DMS 273 treated with DMSO at 0.1 percent for 48 hours (cell line): ENCODE measurements around the gene AHCYL2.
"Not testable (repeated sequence)": the region's sequence is repeated elsewhere in the genome, so short reads cannot be mapped to it uniquely, and the experiment has no call there.

Experiments used
- DNase-seq: peaks from one replicate; lab custom pipeline; 2025; lab: John Stamatoyannopoulos, UW

The AHCYL2 gene

GRCh38 chr7:129426482-129426881, 201.7 kb downstream of the AHCYL2 start:
- no peak for DNase-seq

- DNase-seq, result no peak
These were observed 202.8 kb downstream of the AHCYL2 start for GRCh38 chr7:129427526-129428045.

- no peak for DNase-seq
These were observed 207.2 kb downstream of the AHCYL2 start for GRCh38 chr7:129431911-129432643.

GRCh38 chr7:129433847-129434674, 209.2 kb downstream of the AHCYL2 start, which contains the start of gene STRIP2:
TSS of gene STRIP2 (plus strand) at chr7:129434432. CDS start at chr7:129434473, 41 bp downstream.
- DNase-seq, result peak; percentile 82

DNA sequence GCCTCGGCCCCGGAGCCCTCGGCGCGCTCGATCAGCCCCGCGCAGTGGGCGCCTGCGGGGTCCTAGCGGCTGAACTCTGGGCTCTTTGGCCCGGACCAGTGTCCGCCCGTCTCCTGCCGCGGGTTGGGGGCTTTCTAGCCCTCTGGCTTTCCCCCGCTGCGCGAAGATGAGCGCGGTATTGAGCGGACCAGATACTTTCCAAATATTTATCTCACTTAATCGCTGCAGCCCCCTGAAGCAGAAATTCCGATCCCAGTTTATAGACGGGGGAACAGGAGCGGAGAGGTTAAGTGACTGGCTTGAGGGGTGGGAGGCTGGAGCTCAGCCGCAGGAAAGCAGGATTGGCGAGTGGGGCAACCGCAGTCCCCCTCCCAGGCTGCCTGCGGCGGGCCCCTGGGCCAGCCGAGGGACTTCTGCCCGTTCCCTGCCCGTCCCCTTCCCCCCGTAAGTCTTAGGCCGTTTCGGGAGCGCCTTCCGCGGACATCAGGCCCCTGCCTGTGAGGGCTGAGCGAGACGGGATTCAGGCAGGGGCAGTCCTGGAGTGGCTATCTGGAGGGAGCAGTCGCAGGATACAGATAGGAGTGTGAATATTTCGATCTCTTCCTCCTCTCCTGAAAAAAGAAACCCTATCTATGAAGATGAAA, 210.0 kb downstream of the AHCYL2 start:
- DNase-seq, result no peak

DNA sequence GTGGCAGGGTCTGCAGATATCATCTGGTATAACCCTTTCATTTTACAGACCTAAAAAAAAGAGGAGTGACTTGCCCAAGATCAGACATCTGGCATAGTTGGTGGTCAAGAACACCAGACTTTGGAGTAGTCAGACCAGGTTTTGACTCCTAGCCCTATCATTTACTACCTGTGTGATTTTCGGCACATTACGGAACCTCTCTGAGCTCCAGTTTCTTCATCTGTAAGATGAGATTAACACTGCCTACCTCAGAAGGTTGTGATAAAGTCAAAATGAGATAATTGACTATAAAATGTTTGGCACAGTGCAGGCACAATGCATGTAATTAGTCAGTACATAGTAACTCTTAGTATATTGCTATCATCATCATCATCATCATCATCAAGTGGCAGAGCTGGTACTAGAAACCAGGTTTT, 210.6 kb downstream of the AHCYL2 start:
- DNase-seq, result no peak

- no peak for DNase-seq
These were observed 211.6 kb downstream of the AHCYL2 start for GRCh38 chr7:129436335-129436923.

DNA sequence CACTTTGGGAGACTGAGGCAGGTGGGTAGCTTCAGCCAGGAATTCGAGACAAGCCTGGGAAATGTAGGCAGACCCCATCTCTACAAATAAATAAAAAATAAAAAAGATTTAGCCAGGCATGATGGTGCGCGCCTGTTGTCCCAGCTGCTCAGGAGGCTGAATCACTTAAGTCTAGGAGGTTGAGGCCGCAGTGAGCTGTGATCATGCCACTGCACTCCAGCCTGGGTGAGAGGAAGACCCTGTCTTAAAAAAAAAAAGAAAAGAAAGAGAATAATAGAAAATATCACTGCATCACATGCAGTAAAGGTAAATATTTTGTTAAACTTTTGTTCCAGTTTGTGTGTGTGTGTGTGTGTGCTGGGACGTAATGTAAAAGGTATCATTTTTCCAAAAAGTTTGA, 212.4 kb downstream of the AHCYL2 start:
- no peak for DNase-seq

GRCh38 chr7:129438281-129438838, 213.5 kb downstream of the AHCYL2 start:
- no peak for DNase-seq

DNA sequence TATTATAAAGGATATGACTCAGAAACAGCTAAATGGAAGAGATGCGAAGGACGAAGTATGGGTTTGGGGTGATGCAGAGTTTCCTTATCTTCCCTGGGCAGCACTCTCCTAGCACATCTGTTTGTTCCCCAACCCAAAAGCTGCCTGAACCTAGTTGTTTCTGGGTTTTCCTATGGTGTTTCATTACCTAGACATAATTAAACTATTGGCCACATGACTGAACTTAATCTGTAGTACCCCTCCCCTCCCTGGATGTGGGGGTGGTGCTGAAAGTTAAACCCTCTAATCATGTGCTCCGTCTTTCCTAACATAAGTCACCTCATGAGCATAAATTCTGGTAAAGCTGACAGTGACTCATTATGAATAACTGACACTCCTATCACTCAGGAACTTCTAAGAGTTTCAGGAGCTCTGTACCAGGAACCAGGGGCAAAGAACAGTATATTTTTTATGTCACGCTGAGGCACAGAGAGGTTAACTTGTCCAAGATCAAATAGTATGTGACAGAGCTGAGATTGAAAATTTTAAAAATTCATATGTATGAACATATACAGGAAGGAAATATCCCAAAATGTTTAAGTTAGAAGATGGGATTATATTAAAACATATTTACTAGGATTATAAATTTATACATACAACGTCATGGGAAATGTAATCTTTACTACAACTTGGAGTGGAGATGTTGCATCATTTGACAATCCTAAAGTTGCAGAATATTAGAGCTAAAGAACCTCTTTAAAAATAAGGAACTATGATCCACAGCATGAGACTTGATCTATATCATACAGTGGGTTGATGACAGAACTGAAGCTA, 214.2 kb downstream of the AHCYL2 start:
- no peak for DNase-seq

GRCh38 chr7:129439963-129440625, 215.3 kb downstream of the AHCYL2 start:
- no peak for DNase-seq

DNA sequence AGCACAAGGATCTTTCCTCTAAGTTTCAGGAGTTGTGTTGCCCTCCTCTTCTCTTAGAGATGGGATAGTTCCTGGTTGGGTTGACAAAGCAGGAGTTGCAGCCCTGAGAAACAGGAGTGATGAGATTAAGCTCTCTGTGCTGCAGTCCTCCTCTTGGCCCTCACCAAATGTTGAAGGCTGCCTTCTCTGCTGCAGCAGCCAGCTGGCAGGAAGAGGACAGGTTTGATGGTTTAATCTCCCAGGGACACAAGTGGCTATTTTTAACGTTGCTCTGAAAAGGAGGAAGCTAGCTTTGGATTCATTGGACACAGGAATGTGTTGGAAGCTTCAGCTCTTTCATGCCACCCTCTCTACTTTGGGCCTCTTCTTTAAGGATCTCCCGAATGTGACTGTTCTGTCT, 218.8 kb downstream of the AHCYL2 start:
- DNase-seq, result no peak

DNA sequence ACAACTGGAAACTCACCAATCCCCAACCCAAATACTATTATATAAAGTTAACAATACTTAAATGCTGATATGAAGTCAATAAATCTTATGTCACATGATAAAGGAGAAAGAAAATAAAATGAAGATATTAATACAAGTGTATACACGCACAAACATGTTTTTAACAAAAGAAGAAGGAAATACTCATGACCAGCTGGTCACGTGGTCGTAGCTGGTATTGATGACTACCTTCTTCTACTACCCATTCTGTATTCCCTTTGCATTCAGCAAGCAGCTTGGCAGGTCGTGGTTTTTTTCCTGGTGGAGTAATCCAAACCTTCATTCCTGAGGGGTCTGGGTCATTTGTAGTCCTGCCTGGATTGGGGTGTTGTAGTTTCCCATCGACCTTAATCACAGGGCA, 219.9 kb downstream of the AHCYL2 start:
- not testable (repeated sequence) for DNase-seq

DNA sequence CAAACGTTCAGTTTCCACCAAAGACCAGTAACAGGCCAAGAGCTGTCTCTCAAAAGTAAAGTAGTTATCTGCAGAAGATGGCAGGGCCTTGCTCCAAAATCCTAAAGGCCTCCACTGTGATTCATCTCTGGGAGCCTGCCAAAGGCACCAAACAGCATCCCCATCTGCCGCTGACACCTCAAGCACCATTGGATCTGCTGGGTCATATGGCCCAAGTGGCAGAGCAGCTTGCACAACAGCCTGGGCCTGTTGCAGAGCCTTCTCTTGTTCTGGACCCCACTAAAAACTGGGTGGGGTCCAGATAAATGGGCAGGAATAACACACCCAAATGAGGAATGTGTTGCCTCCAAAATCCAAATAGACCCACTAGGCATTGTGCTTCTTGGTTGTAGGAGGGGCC, 222.1 kb downstream of the AHCYL2 start:
- not testable (repeated sequence) for DNase-seq

- not testable (repeated sequence) for DNase-seq
These were observed 222.6 kb downstream of the AHCYL2 start for GRCh38 chr7:129447445-129447844.

DNA sequence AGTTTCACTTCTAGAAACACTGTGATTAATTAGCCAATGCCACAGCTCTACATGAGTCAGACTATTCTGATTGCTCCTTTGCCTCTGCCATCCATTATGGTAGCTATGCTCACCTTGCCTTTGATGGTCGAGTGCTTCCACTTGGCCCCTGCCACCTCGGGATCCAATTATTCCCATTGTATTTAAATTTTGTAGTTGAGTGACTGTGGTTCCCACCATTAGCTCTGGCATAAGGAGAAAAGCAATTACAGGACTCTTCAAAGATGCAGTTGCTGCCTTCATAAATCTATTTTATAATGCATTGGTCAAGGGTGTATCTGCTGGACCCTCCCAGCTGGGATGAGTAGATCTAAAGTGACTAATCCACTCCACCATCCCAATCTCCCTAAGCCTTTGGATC, 223.8 kb downstream of the AHCYL2 start:
- DNase-seq, result not testable (repeated sequence)

- DNase-seq, result no peak
These were observed 225.5 kb downstream of the AHCYL2 start for GRCh38 chr7:129450295-129450694.

- no peak for DNase-seq
These were observed 227.9 kb downstream of the AHCYL2 start for GRCh38 chr7:129452589-129453231.

- DNase-seq, result no peak
These were observed 228.8 kb downstream of the AHCYL2 start for GRCh38 chr7:129453510-129454248.
